GM21447 (cell line): ENCODE data around the gene ZNF350.
"Not testable (repeated sequence)": the region's sequence is repeated elsewhere in the genome, so short reads cannot be mapped to it uniquely, and the experiment has no call there.

Experiments used
- ATAC-seq: cut with Tn5 transposase; IDR thresholded peaks from one replicate; pipeline ENCODE4 v1.9.1; 2021; ENCODE audit not compliant: unreplicated experiment

ZNF350 gene

GRCh38 chr19:51975787-51976186 lies 10.9 kb downstream of the ZNF350 start:
- not testable (repeated sequence) for ATAC-seq

DNA sequence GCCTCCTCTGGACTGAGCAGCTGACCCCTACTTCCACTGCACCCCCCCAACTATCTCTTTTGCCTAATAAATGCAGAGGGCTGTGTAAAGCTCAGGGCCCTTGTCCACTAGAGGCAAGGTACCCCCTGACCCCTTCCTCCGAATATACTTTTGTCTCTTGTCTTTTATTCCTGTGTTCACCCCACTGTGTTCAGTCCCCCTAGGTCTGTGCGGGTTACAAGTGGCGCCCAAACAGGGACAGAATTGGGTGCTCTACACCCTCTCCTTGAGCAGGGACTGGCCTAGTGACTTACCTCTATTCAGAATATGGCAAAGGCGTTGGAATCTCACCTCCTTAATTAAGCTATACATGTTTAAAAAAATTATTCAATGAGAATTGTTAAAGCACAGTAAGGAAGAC lies 15.0 kb downstream of the ZNF350 start:
- no peak for ATAC-seq

DNA sequence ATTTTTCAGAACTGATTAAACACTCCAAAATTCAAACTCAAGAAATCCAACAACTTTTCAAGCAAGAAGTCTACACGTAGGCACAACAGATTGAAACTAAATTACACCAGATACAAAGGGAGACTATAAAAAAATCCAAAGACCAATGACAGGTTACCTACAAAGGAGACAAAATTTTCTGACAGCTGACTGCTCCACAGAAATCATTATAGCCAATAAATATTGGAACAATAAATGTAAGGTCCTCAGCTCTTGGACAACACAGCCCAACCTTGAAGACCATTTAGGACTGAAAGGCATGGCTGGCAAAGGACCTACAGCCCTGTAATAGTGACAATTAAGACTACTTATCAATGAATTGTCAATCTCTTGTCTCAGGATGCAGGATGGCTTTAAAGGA lies 15.9 kb downstream of the ZNF350 start:
- no peak for ATAC-seq

GRCh38 chr19:51965583-51965982 lies 21.1 kb downstream of the ZNF350 start:
- no peak for ATAC-seq

DNA sequence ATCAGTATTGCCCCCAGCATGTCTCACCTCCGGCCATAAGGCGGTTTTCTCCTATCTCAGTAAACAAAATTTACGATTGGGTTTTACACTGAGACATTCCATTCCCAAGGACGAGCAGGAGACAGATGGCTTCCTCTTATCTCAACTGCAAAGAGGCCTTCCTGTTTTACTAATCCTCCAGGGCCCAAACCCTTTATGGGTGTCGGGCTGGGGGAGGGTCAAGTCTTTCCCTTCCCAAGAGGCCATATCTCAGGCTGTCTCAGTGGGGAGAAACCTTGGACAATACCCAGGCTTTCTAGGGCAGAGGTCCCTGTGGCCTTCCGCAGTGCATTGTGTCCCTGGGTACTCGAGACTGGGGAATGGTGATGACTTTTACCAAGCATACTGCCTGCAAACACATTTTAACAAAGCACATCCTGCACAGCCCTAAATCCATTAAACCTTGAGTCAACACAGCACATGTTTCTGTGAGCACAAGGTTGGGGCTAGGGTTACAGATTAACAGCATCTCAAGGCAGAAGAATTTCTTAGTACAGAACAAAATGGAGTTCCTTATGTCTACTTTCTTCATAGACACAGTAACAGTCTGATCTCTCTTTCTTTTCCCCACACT lies 25.9 kb downstream of the ZNF350 start:
- not testable (repeated sequence) for ATAC-seq

DNA sequence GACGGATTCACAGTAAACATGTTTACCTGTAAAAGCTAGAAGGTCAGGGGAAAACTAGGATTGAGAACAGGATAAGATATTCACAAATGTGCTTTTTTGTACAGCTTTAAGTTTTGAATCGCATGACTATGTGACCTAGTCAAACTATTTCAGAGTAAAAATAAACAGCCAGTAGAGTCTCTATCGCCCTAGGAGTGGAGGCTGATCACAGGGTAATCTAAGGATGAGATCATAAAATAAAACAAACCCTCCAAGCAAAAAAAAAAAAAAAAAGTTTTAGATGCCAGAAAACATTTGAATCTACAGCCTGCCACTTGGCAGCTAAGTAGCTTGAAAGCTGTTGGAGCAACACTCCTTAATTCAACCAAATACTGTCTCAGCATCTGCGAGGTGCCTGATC lies 26.8 kb downstream of the ZNF350 start:
- no peak for ATAC-seq

- not testable (repeated sequence) for ATAC-seq
These were observed 28.8 kb downstream of the ZNF350 start for GRCh38 chr19:51957846-51958245.

DNA sequence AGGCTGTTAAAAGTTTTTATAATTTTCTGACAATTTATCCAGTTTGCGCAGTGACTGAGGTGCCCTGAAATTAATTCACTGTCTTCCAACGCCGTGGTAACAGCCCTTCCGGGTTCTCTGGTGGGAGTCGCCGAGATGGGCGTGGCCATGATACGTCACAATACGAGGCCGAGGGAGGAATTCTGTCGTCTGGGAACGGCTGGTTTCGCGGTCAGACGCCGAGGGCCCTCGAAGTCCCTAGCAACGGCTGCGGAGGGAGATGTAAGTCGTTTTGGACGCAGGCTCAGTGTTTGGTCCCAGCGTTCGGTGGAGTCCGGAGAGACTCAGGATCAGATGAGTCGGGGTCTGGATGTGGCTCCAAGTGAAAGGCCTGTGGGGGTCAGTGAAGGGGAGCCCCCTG lies 37.7 kb downstream of the ZNF350 start:
- ATAC-seq, result no peak

DNA sequence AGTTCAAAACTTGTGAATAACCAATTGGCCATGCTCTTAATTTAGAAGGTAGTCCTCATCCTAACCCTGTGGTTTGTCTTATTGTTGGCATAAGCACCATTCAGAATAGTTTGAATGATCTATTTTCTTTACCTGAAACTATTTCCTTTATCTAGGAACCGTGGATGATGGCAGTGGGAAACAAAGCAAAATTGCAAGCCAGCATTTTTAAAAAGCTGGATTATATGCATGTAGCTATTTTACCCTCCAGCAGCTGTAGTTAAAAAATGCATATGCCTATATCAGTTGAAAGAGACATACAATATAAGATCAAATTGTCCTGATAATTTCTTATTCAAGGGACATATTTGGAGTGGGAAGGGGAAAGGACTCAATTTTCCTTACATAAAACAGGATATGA lies 40.0 kb downstream of the ZNF350 start:
- ATAC-seq, result no peak

- ATAC-seq, result no peak
These were observed 41.7 kb downstream of the ZNF350 start for GRCh38 chr19:51944798-51945552.

- ATAC-seq, result no peak
These were observed 47.7 kb downstream of the ZNF350 start for GRCh38 chr19:51938936-51939335.

DNA sequence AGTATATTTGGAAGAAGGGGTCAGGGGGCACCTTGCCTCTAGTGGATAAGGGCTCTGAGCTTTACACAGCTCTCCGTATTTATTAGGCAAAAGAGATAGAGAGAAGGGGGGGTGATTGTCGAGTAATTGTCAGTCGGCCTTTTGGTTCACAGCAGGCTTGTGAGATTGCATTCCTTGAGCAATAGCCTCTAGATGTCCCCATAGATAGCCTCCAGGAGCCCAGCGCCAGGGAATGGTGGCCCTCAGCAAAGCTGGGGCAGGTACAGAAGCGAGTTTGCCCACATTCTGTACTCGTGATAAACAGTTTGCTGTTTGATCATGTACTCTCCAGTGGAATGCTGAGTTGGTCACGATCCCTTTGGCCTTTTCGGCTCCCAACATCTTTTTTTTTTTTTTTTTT lies 54.7 kb downstream of the ZNF350 start:
- no peak for ATAC-seq

GRCh38 chr19:51927859-51928258 lies 58.8 kb downstream of the ZNF350 start:
- ATAC-seq, result no peak

DNA sequence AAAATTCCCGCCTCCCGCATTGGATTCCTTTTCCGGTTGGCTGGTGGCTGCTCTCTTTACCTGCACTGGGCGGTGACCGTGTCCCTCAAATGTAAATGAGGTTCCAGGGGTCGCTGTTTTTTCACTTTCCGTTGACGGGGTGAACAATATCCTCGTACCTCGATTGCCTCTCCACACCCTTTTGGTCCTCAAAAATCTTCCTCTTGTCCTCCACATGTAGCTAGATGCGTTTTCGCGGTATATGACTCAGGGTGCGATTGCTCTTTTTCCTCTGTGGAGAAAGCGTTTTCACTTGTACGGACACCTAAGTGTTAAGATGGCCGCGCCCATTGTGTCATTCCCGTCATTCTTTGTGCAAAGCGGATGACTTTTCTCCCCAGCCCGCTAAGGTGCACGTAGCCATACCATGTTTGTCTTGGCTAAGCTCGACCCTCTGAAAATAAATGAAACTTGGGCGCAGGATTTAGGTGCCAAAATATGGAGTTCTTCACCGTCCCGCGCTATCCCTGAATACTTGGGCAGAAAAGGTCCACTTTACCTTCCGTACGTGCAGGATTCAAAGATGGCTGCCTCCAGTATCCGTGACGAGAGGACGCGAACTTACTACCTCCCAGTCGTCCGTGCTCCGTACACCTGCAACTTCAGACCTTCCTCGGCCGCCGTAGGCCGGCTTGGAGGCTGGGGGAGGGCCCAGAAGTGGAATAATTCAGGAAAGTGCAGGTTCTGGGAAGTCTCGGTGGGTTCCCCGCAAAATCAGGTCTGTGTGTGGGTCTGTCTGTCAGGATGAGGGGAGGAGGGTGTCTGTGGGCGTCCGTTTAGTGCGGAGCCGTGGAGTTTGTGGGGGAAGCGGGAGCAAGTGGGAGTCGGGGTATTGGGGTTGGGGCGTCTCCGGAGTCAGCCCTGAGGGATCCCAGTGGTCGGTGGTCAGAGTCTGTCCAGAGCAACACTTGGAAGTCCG lies 59.6 kb downstream of the ZNF350 start, which contains the start of gene ZNF613:
Gene ZNF613, plus strand, starts transcription at position 689 of the 958 bp plus-strand sequence. CDS start 8,749 bp downstream, outside the sequence.
- ATAC-seq, result peak; percentile 78

- ATAC-seq, result no peak
These were observed 60.2 kb downstream of the ZNF350 start for GRCh38 chr19:51926426-51926783.

DNA sequence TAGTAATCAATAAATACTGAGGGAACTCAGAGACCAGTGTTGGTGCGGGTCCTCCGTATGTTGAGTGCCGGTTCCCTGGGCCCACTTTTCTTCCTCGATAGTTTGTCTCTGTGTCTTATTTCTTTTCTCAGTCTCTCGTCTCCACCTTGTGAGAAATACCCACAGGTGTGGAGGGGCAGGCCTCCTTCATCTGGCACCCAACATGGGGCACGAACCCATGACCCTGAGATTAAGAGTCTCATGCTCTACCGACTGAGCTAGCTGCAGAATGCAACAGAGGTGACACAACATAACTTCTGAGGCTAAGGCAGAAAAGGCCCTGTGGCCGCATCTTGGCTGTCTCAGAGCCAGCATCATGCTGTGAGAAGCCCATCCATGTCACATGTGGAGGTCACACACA lies 64.7 kb downstream of the ZNF350 start:
- no peak for ATAC-seq

DNA sequence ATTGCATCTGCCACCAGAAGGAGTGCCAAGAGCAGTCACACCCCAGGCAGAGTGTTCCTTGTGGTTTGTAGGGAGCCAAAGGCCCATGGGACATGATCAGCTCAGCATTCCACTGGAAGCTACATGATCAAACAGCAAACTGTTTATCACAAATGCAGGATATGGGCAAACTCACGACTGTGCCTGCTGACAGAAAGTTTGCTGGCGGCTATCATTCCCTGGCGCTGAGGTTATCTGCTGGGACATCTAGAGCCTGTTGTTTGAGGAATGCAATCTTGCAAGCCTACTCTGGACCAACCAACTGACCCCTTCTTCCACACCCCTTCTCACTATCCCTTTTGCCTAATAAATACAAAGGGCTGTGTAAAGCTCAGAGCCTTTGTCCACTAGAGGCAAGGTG lies 67.0 kb downstream of the ZNF350 start:
- no peak for ATAC-seq

- no peak for ATAC-seq
These were observed 70.5 kb downstream of the ZNF350 start for GRCh38 chr19:51916167-51916566.

GRCh38 chr19:51915324-51915867 lies 71.2 kb downstream of the ZNF350 start:
- ATAC-seq, result no peak
